ENCODE results near the gene RNF213. TPM values are rescaled to one million over a fixed set of nuclear protein-coding genes. Genes with fewer than 3 reads are reported as not detected.

The RNF213 gene
- total RNA-seq, 1 experiment from 2014 or later, result 44.5 TPM

GRCh38 chr17:80415626-80416137 is 155.0 kb downstream of the RNF213 start:
- peak overlapping the region; percentile 81 for H3K27ac ChIP-seq (ENCODE audit: low read depth, low read length)
- RAD21 ChIA-PET (ENCODE audit: low non-redundant PET in 1 of 2, low total read pairs in 2 of 2, uncharacterized antibody in 2 of 2, unreplicated experiment in 2 of 2), result no interaction called here
- BruUV-seq (replicated peaks), result no TSS peak
- peak overlapping the region; percentile 92 for H3K4me2 ChIP-seq (ENCODE audit: low read length)
- intact Hi-C loops (cut with micrococcal nuclease), result no loop called here
- peaks cover 0 to 11% of the 10 kb centered on the region in 2 experiments; a peak in 1 of 4 replicates for H3K36me3 ChIP-seq (ENCODE audit: control insufficient read depth in 1 of 2, insufficient read depth in 2 of 2, low read length in 2 of 2)
- DNase-seq (ENCODE audit: low read depth, low spot score) (no peak), ATAC-seq (peak; percentile 45)
- peak overlapping the region; percentile 99 to 100 for H3K4me3 ChIP-seq (replicated peaks in 1 of 2; ENCODE audit: low read depth in 1 of 2, low read length in 2 of 2)
- POLR2A ChIA-PET, result no interaction called here
- H2AFZ ChIP-seq (ENCODE audit: low read depth, low read length, poor library complexity, severe bottlenecking), result no peak overlapping the region
- peak overlapping the region; percentile 91 for H3K9ac ChIP-seq (ENCODE audit: low read length)
- no peaks in the 10 kb centered on the region for H3K9me3 ChIP-seq (ENCODE audit: control insufficient read depth in 1 of 2, insufficient read depth in 1 of 2, low read depth in 1 of 2, low read length in 2 of 2)
- peaks cover 12 to 15% of the 10 kb centered on the region in 2 experiments; a peak in 3 of 4 replicates for H3K4me1 ChIP-seq (ENCODE audit: control insufficient read depth in 1 of 2, insufficient read depth in 2 of 2, low read length in 2 of 2)
- peaks cover 23% of the 10 kb centered on the region for H3K79me2 ChIP-seq (ENCODE audit: insufficient read depth, low read length)
- CTCF ChIA-PET, result interaction anchor here (1.1 to 2.0 kb wide), 3 partner anchors 11 to 407 kb away, joined by 3 to 5 read pairs (median 5); no protein-coding TSS in a partner anchor
- no peaks in the 10 kb centered on the region for H3K9me2 ChIP-seq (ENCODE audit: insufficient read depth)
- no peaks in the 10 kb centered on the region for H3K27me3 ChIP-seq (ENCODE audit: insufficient read depth, low read length)
- peak; percentile 13; the same call in 1 of the 2 replicates for TF ChIP-seq ZFX (IDR thresholded peaks at IDR 0.05)
- no peak for TF ChIP-seq CBX3 (IDR thresholded peaks at IDR 0.05; ENCODE audit: low read depth)
- TF ChIP-seq YY1 (IDR thresholded peaks at IDR 0.05; ENCODE audit: extremely low read depth, insufficient replicate concordance, low read depth, low read length), result no peak
- no peak for TF ChIP-seq ZNF274 (IDR thresholded peaks at IDR 0.05; ENCODE audit: low read depth, low read length)
- no peak for TF ChIP-seq MAX (IDR thresholded peaks at IDR 0.05)
- no peak for TF ChIP-seq EGR1 (IDR thresholded peaks at IDR 0.05; ENCODE audit: low read depth)
- TF ChIP-seq FOSL1 (IDR thresholded peaks at IDR 0.05; ENCODE audit: low read depth), result no peak
- H4K20me1 ChIP-seq (ENCODE audit: insufficient read depth), result no peaks in the 10 kb centered on the region

GRCh38 chr17:80416260-80416939 is 155.7 kb downstream of the RNF213 start:
- DNase-seq (ENCODE audit: low read depth, low spot score), result no peak
- H3K9me2 ChIP-seq (ENCODE audit: insufficient read depth), result no peaks in the 10 kb centered on the region
- RAD21 ChIA-PET (ENCODE audit: low non-redundant PET in 1 of 2, low total read pairs in 2 of 2, uncharacterized antibody in 2 of 2, unreplicated experiment in 2 of 2), result no interaction called here
- H4K20me1 ChIP-seq (ENCODE audit: insufficient read depth), result no peaks in the 10 kb centered on the region
- H3K27ac ChIP-seq (ENCODE audit: low read depth, low read length), result no peak overlapping the region
- peak overlapping the region; percentile 92 for H3K4me2 ChIP-seq (ENCODE audit: low read length)
- POLR2A ChIA-PET, result no interaction called here
- no peak overlapping the region for H2AFZ ChIP-seq (ENCODE audit: low read depth, low read length, poor library complexity, severe bottlenecking)
- no TSS peak for BruUV-seq (replicated peaks)
- ATAC-seq, result no peak
- H3K27me3 ChIP-seq (ENCODE audit: insufficient read depth, low read length), result no peaks in the 10 kb centered on the region
- peaks cover 0 to 11% of the 10 kb centered on the region in 2 experiments; a peak in 1 of 4 replicates for H3K36me3 ChIP-seq (ENCODE audit: control insufficient read depth in 1 of 2, insufficient read depth in 2 of 2, low read length in 2 of 2)
- peaks cover 23% of the 10 kb centered on the region for H3K79me2 ChIP-seq (ENCODE audit: insufficient read depth, low read length)
- peak overlapping the region; percentile 99 to 100 for H3K4me3 ChIP-seq (replicated peaks in 1 of 2; ENCODE audit: low read depth in 1 of 2, low read length in 2 of 2)
- intact Hi-C loops (cut with micrococcal nuclease), result no loop called here
- H3K9ac ChIP-seq (ENCODE audit: low read length), result peak overlapping the region; percentile 91
- no peaks in the 10 kb centered on the region for H3K9me3 ChIP-seq (ENCODE audit: control insufficient read depth in 1 of 2, insufficient read depth in 1 of 2, low read depth in 1 of 2, low read length in 2 of 2)
- CTCF ChIA-PET, result interaction anchor here (1.1 to 2.0 kb wide), 3 partner anchors 10 to 408 kb away, joined by 3 to 5 read pairs (median 5); no protein-coding TSS in a partner anchor
- peaks cover 12 to 15% of the 10 kb centered on the region in 2 experiments; a peak in 3 of 4 replicates for H3K4me1 ChIP-seq (ENCODE audit: control insufficient read depth in 1 of 2, insufficient read depth in 2 of 2, low read length in 2 of 2)
- TF ChIP-seq POLR2A (IDR thresholded peaks at IDR 0.05; ENCODE audit: borderline replicate concordance, extremely low read depth, insufficient read depth, insufficient read length) (no peak), ZBTB33 (IDR thresholded peaks at IDR 0.05; ENCODE audit: extremely low read depth, insufficient replicate concordance, low read length) (no peak), ZFX (IDR thresholded peaks at IDR 0.05) (no peak), REST (IDR thresholded peaks at IDR 0.05; ENCODE audit: low read depth) (no peak), SIN3A (IDR thresholded peaks at IDR 0.05; ENCODE audit: low read depth) (no peak), ZNF274 (IDR thresholded peaks at IDR 0.05; ENCODE audit: low read depth, low read length) (no peak), EZH2 (IDR thresholded peaks at IDR 0.05) (no peak), FOSL1 (IDR thresholded peaks at IDR 0.05; ENCODE audit: low read depth) (no peak), ELF1 (IDR thresholded peaks at IDR 0.05; ENCODE audit: borderline replicate concordance, low read depth) (no peak)
